ENCODE results near the gene ZRANB2. TPM values are rescaled to one million over a fixed set of nuclear protein-coding genes. Genes with fewer than 3 reads are reported as not detected.

The ZRANB2 gene
- total RNA-seq, 1 experiment from 2014 or later, result 67.9 TPM

GRCh38 chr1:71089536-71090270 is 8.9 kb upstream of the ZRANB2 start:
- DNase-seq (ENCODE audit: low read depth, low spot score) (no peak), ATAC-seq (no peak)
- TF ChIP-seq JUND (IDR thresholded peaks at IDR 0.05) (no peak), EZH2 (IDR thresholded peaks at IDR 0.05) (no peak), RAD21 (IDR thresholded peaks at IDR 0.05; ENCODE audit: low read depth) (no peak), YY1 (IDR thresholded peaks at IDR 0.05; ENCODE audit: extremely low read depth, insufficient replicate concordance, low read depth, low read length) (no peak), EZH2phosphoT487 (IDR thresholded peaks at IDR 0.05; ENCODE audit: borderline replicate concordance) (no peak), EGR1 (IDR thresholded peaks at IDR 0.05; ENCODE audit: low read depth) (no peak), MAX (IDR thresholded peaks at IDR 0.05) (no peak), POLR2A (IDR thresholded peaks at IDR 0.05; ENCODE audit: borderline replicate concordance, extremely low read depth, insufficient read depth, insufficient read length) (no peak), REST (IDR thresholded peaks at IDR 0.05; ENCODE audit: low read depth) (no peak), ZFX (IDR thresholded peaks at IDR 0.05) (no peak), CBX3 (IDR thresholded peaks at IDR 0.05; ENCODE audit: low read depth) (no peak)
- RAD21 ChIA-PET (ENCODE audit: low non-redundant PET in 1 of 2, low total read pairs in 2 of 2, uncharacterized antibody in 2 of 2, unreplicated experiment in 2 of 2), result no interaction called here
- BruUV-seq (replicated peaks), result no TSS peak
- H3K79me2 ChIP-seq (ENCODE audit: insufficient read depth, low read length), result no peaks in the 10 kb centered on the region
- no peaks in the 10 kb centered on the region for H3K9me2 ChIP-seq (ENCODE audit: insufficient read depth)
- H2AFZ ChIP-seq (ENCODE audit: low read depth, low read length, poor library complexity, severe bottlenecking), result no peak overlapping the region
- no peaks in the 10 kb centered on the region for H3K4me1 ChIP-seq (ENCODE audit: control insufficient read depth in 1 of 2, insufficient read depth in 2 of 2, low read length in 2 of 2)
- no peaks in the 10 kb centered on the region for H3K9me3 ChIP-seq (ENCODE audit: control insufficient read depth in 1 of 2, insufficient read depth in 1 of 2, low read depth in 1 of 2, low read length in 2 of 2)
- no peak overlapping the region for H3K4me3 ChIP-seq (replicated peaks in 1 of 2; ENCODE audit: low read depth in 1 of 2, low read length in 2 of 2)
- CTCF ChIA-PET, result no interaction called here
- H3K9ac ChIP-seq (ENCODE audit: low read length), result no peak overlapping the region
- intact Hi-C loops (cut with micrococcal nuclease), result loop anchor here (5.0 to 10.0 kb wide), 2 partner anchors 433 to 945 kb away; no protein-coding TSS in a partner anchor
- no peaks in the 10 kb centered on the region for H3K27me3 ChIP-seq (ENCODE audit: insufficient read depth, low read length)
- no peaks in the 10 kb centered on the region for H4K20me1 ChIP-seq (ENCODE audit: insufficient read depth)
- H3K27ac ChIP-seq (ENCODE audit: low read depth, low read length), result no peak overlapping the region
- no peaks in the 10 kb centered on the region for H3K36me3 ChIP-seq (ENCODE audit: control insufficient read depth in 1 of 2, insufficient read depth in 2 of 2, low read length in 2 of 2)
- no peak overlapping the region for H3K4me2 ChIP-seq (ENCODE audit: low read length)
- POLR2A ChIA-PET, result no interaction called here
